ENCODE results near the gene SMYD3.
"Not testable (repeated sequence)": the region's sequence is repeated elsewhere in the genome, so short reads cannot be mapped to it uniquely, and the experiment has no call there.

Gene SMYD3

GRCh38 chr1:245971076-245971710 lies 535.9 kb downstream of the SMYD3 start:
- DNase-seq: not testable (repeated sequence)

GRCh38 chr1:245969283-245969682 lies 537.8 kb downstream of the SMYD3 start:
- no peak for DNase-seq

GRCh38 chr1:245968775-245969174 lies 538.3 kb downstream of the SMYD3 start:
- no peak for DNase-seq

GRCh38 chr1:245965398-245965797 lies 541.7 kb downstream of the SMYD3 start:
- DNase-seq: no peak

- no peak for DNase-seq
These were observed 543.4 kb downstream of the SMYD3 start for GRCh38 chr1:245963649-245964048.

- DNase-seq: no peak
These were observed 544.6 kb downstream of the SMYD3 start for GRCh38 chr1:245962453-245962852.

GRCh38 chr1:245961137-245961540 lies 545.9 kb downstream of the SMYD3 start:
- no peak for DNase-seq

- no peak for DNase-seq
These were observed 546.9 kb downstream of the SMYD3 start for GRCh38 chr1:245960171-245960570.

- DNase-seq: no peak
These were observed 549.1 kb downstream of the SMYD3 start for GRCh38 chr1:245958016-245958415.

GRCh38 chr1:245957427-245957826 lies 549.7 kb downstream of the SMYD3 start:
- no peak for DNase-seq

GRCh38 chr1:245956225-245956624 lies 550.9 kb downstream of the SMYD3 start:
- no peak for DNase-seq

GRCh38 chr1:245953876-245954660 lies 553.0 kb downstream of the SMYD3 start:
- no peak for DNase-seq

GRCh38 chr1:245952383-245953026 lies 554.6 kb downstream of the SMYD3 start:
- no peak for DNase-seq

GRCh38 chr1:245948786-245949185 lies 558.3 kb downstream of the SMYD3 start:
- DNase-seq: no peak

GRCh38 chr1:245946905-245947304 lies 560.2 kb downstream of the SMYD3 start:
- no peak for DNase-seq

GRCh38 chr1:245945136-245945535 lies 561.9 kb downstream of the SMYD3 start:
- not testable (repeated sequence) for DNase-seq

GRCh38 chr1:245942856-245943255 lies 564.2 kb downstream of the SMYD3 start:
- no peak for DNase-seq

GRCh38 chr1:245941771-245942170 lies 565.3 kb downstream of the SMYD3 start:
- not testable (repeated sequence) for DNase-seq

GRCh38 chr1:245939756-245940345 lies 567.2 kb downstream of the SMYD3 start:
- no peak for DNase-seq

GRCh38 chr1:245938046-245938435 lies 569.0 kb downstream of the SMYD3 start:
- no peak for DNase-seq

- no peak for DNase-seq
These were observed 569.6 kb downstream of the SMYD3 start for GRCh38 chr1:245937316-245938045.

- DNase-seq: no peak
These were observed 572.7 kb downstream of the SMYD3 start for GRCh38 chr1:245934409-245934808.

Measured in hippocampal formation (tissue), 2 donors.